Measurements from ENCODE around the gene DDX43. TPM values are rescaled to one million over a fixed set of nuclear protein-coding genes. Genes with fewer than 3 reads are reported as not detected.
A peak's percentile ranks its signal among the peaks of the same experiment; 100 is the strongest.
"Not testable (repeated sequence)": the region's sequence is repeated elsewhere in the genome, so short reads cannot be mapped to it uniquely, and the experiment has no call there.

The DDX43 gene
- polyA plus RNA-seq, 3 donors from 2014 or later, result 1.1 to 3.0 (median 2.9) TPM

DNA sequence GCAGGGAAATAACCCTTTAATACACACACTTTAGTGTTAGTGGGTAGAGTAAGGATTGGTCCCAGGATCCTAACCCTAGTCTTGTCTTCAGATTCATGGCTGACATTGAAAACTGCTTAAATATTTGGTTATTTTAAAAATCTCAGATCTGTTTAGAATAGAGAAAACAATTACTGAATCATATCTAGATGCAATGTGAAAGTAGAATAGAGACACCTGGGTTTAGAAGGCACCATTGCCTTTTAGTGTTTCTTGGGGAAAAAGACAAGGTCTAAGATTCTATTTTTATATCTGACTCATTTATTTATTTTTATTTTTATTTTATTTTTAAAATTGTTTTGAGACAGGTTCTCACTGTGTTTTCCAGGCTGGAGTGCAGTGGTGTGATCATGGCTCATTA lies 6.0 kb downstream of the DDX43 start:
- no peak overlapping the region for H3K4me3 Mint-ChIP-seq
- DNase-seq, result no peak
- peaks cover 0 to 1% (median 0%) of the 10 kb centered on the region in 3 donors for H3K27me3 Mint-ChIP-seq (ENCODE audit: low read depth in 3 of 3)
- no peaks in the 10 kb centered on the region for H3K4me1 Mint-ChIP-seq
- no peak overlapping the region for H3K27ac Mint-ChIP-seq
- no peaks in the 10 kb centered on the region for H3K36me3 Mint-ChIP-seq
- H3K9me3 Mint-ChIP-seq, result no peaks in the 10 kb centered on the region

DNA sequence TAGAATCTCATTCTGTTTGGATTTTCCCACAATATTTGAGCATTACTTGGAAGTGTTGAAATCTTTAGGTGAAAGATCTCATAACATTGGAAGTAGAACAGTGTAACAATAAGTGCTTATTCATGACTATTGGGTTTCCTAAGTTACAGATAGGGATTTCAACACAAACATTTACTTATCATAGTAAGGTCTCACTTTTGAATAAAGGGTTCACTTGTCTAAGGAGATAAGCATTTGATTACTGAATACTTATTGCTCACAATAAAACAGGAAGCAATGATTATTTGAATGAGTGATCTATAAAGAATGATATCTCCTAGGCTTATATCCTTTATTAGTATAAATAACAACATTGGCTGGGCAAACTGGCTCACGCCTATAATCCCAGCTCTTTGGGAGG lies 14.8 kb downstream of the DDX43 start:
- DNase-seq, result no peak
- Mint-ChIP-seq H3K4me1 (no peaks in the 10 kb centered on the region), H3K36me3 (peaks cover 0 to 9% (median 9%) of the 10 kb centered on the region in 3 donors), H3K9me3 (no peaks in the 10 kb centered on the region), H3K27ac (no peak overlapping the region), H3K27me3 (ENCODE audit: low read depth in 3 of 3) (no peaks in the 10 kb centered on the region), H3K4me3 (no peak overlapping the region)

DNA sequence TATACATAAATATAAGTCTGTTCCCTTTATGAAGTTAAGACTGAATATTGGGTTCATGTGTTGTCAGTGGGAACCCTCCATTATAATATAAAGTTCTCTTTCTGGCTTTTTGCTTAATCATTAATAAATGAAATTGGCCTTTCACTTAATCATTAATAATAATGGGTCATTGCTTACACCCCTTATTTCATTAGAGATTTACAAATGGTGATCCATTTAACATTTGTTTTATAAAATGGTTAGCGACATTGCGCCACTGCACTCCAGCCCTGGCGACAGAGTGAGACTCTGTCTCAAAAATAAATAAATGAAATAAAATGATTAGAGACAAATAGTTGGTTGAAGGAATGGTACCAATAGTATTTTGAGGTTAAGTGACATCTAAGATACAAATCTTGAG lies 18.5 kb downstream of the DDX43 start:
- no peak overlapping the region for H3K27ac Mint-ChIP-seq
- H3K4me1 Mint-ChIP-seq, result peaks cover 4 to 5% of the 10 kb centered on the region in 2 donors
- peaks cover 0 to 1% (median 0%) of the 10 kb centered on the region in 3 donors for H3K27me3 Mint-ChIP-seq (ENCODE audit: low read depth in 3 of 3)
- no peaks in the 10 kb centered on the region for H3K9me3 Mint-ChIP-seq
- H3K36me3 Mint-ChIP-seq, result peaks cover 11 to 25% (median 13%) of the 10 kb centered on the region in 3 donors
- DNase-seq, result no peak
- no peak overlapping the region for H3K4me3 Mint-ChIP-seq

DNA sequence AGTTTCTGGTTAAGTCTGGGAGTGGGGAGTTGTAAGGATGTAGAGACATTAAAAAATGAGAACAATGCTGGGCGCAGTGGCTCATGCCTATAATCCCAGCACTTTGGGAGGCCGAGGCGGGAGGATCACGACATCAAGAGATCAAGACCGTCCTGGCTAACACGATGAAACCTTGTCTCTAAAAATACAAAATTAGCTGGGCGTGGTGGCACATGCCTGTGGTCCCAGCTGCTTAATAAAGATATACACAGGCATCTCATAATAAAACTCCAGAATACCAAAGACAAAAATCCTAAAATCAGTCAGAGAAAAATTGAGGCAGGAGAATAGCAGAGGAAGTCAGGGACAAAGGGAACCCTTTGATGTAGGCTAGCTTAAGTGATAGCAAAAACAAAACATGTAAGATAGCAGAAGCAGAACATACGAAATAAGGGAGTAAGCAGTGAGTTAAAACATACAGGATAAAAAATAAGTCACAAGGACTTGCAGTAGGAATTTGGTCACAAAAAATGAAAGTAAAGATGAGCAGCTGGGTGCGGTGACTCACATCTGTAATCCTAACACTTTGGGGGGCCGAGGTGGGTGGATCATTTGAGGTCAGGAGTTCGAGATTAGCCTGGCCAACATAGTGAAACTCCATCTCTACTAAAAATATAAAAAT lies 23.6 kb downstream of the DDX43 start:
- peaks cover 11 to 31% (median 23%) of the 10 kb centered on the region in 3 donors for H3K36me3 Mint-ChIP-seq
- no peaks in the 10 kb centered on the region for H3K9me3 Mint-ChIP-seq
- DNase-seq, result peak in 2 of 3 donors; percentile 8 to 9
- H3K4me1 Mint-ChIP-seq, result peaks cover 31 to 33% of the 10 kb centered on the region in 2 donors
- peak overlapping the region in 4 of 5 donors; percentile 6 to 70 (median 54) for H3K4me3 Mint-ChIP-seq
- H3K27me3 Mint-ChIP-seq (ENCODE audit: low read depth in 3 of 3), result peaks cover 5 to 12% (median 7%) of the 10 kb centered on the region in 3 donors
- H3K27ac Mint-ChIP-seq, result peak overlapping the region; percentile 14 to 92 (median 52)

DNA sequence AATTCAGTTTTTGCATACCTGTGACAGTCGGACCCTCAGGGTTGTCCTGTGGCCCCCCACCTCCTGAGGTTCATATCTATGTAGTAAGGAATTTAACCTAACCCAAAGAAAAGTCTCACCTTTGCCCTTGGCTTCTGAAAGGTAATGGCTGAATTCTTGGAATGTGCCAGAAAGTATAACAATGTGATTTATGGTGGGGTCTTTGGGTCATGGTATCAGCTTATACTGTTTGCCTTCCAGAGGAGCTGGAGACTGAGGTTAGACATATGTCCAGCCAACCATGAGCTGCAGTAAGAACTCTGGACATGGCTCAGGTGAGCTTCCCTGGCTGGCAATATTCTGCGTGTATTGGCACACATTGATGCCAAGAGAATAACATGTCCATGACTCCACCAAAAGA lies 26.9 kb downstream of the DDX43 start:
- Mint-ChIP-seq H3K4me1 (peaks cover 34 to 39% of the 10 kb centered on the region in 2 donors), H3K36me3 (peaks cover 8 to 28% (median 25%) of the 10 kb centered on the region in 3 donors), H3K27ac (peak overlapping the region; percentile 98 to 100 (median 99)), H3K4me3 (peak overlapping the region in 4 of 5 donors; percentile 70 to 81 (median 79)), H3K9me3 (no peaks in the 10 kb centered on the region), H3K27me3 (ENCODE audit: low read depth in 3 of 3) (peaks cover 7 to 17% (median 7%) of the 10 kb centered on the region in 3 donors)
- DNase-seq, result no peak

DNA sequence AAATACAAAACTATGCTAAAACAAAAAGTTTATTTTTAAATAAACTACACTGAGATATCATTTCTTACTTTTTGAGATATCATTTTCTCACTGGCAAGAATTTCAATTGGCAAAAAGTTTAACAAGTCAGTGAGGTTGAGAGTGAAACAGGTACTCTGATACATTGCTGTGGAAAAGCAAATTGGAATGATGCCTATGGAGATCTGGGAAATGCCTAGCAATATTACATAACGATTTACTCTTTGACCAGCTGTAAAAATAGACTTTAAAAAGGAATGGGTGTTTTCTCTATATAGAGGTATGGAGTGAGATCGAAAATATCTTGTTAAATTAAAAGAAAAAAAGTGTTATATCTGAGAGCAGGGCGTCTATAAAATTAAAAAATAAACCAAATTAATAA lies 40.6 kb downstream of the DDX43 start:
- Mint-ChIP-seq H3K4me1 (peaks cover 3 to 13% of the 10 kb centered on the region in 2 donors), H3K9me3 (no peaks in the 10 kb centered on the region), H3K4me3 (no peak overlapping the region), H3K27ac (peak overlapping the region in 2 of 6 donors; percentile 13 to 28), H3K36me3 (peaks cover 12 to 20% (median 20%) of the 10 kb centered on the region in 3 donors), H3K27me3 (ENCODE audit: low read depth in 3 of 3) (no peaks in the 10 kb centered on the region)
- DNase-seq, result no peak

DNA sequence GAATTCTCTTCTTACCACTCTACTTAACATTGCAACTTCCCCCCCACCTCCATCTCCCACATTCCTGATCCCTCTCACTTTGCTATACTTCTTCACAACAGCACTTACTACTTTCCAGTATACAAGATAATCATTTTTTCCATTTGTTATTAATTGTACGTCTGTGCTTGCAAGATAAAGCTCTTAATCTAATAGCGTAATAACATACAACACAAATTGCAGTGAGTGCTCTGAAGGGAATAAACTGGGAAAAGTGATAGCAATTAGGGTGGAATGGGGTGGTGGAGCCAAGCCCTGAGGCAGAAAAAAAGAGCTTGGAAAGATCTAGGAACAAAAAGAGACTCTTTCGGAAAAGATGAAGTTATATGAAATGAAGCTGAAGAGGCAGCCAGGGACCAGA lies 48.9 kb downstream of the DDX43 start:
- H3K27ac Mint-ChIP-seq, result peak overlapping the region in 2 of 6 donors; percentile 32 to 48
- no peak overlapping the region for H3K4me3 Mint-ChIP-seq
- no peaks in the 10 kb centered on the region for H3K9me3 Mint-ChIP-seq
- peaks cover 0 to 2% (median 1%) of the 10 kb centered on the region in 3 donors for H3K27me3 Mint-ChIP-seq (ENCODE audit: low read depth in 3 of 3)
- peaks cover 17 to 33% of the 10 kb centered on the region in 2 donors for H3K4me1 Mint-ChIP-seq
- H3K36me3 Mint-ChIP-seq, result peaks cover 17 to 26% (median 23%) of the 10 kb centered on the region in 3 donors
- no peak for DNase-seq

DNA sequence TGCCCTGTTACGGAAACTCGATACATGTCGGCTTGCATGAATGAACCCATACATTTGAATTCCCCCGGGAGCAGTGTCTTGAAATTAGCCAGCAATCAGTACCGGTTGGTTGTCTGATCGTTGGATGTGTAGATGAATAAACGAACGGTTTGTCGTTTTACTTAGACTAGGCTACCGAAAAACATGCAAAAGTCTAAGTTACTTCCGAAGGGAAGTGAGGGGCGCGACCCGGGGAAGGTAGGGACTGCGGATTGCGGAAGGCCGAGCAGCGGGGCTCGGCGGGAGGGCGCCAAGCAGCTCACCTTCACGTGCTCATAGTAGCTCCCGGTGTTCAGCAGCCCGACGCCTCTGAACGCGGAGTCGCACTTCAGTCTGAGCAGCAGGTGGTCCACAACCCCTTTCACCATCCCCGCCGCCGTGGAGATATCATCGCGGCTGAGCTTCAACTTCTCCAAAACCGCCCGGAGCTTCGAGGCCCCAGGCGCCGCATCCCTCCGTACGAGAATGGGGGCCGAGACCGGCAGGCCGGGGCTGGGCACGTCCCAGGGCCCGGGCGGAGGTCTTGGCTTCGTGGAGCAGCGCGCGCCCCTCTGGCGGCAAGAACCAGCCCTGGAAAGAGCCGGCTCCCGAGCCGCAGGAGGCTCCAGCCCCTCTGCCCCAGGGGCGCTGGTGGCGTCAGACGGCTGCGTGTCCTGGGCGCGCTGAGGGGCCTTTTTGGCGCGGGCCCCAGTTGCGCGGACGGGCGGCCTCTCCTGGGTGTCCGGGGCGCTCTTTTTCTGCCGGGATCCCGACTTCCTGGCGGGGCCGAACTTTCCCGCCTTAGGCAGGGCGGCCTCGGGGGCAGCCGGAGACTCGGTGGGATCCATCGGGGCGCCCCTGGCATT lies 56.8 kb downstream of the DDX43 start:
- DNase-seq, result peak; percentile 42 to 48 (median 43)
- peak overlapping the region; percentile 84 to 92 (median 88) for H3K27ac Mint-ChIP-seq
- peaks cover 33 to 35% of the 10 kb centered on the region in 2 donors for H3K4me1 Mint-ChIP-seq
- H3K9me3 Mint-ChIP-seq, result no peaks in the 10 kb centered on the region
- peak overlapping the region; percentile 90 to 96 (median 92) for H3K4me3 Mint-ChIP-seq
- peaks cover 0 to 5% (median 5%) of the 10 kb centered on the region in 3 donors for H3K27me3 Mint-ChIP-seq (ENCODE audit: low read depth in 3 of 3)
- no peaks in the 10 kb centered on the region for H3K36me3 Mint-ChIP-seq

DNA sequence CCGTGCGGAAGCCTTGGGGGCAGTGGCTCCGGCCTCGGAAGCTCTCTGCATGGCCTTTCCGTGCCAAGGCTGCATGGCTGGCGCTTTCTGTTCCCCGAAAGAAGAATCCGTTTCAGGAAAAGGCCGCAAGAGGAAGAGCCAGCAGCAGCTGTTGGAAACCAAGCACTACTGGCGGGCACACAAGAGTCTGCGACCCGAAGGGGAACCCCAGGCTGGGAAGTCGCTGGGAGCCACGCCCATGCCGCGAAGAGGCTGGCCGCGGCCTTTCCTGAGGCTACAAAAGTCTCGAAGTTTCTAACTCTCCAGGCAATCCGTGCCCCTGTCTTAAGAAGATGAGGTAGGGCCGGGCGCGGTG lies 57.5 kb downstream of the DDX43 start, which contains the start of gene CGAS:
CGAS (minus strand) TSS at position 191 of the 355 bp plus-strand sequence; CDS start at position 75, 116 bp downstream.
- H3K27me3 Mint-ChIP-seq (ENCODE audit: low read depth in 3 of 3), result peaks cover 0 to 5% (median 5%) of the 10 kb centered on the region in 3 donors
- H3K4me1 Mint-ChIP-seq, result peaks cover 33 to 35% of the 10 kb centered on the region in 2 donors
- no peaks in the 10 kb centered on the region for H3K9me3 Mint-ChIP-seq
- peak; percentile 64 to 68 (median 65) for DNase-seq
- peak within 1 kb of the TSS; percentile 90 to 96 (median 92) for H3K4me3 Mint-ChIP-seq
- H3K27ac Mint-ChIP-seq, result peak within 1 kb of the TSS; percentile 84 to 92 (median 88)
- H3K36me3 Mint-ChIP-seq, result no peaks in the 10 kb centered on the region

DNA sequence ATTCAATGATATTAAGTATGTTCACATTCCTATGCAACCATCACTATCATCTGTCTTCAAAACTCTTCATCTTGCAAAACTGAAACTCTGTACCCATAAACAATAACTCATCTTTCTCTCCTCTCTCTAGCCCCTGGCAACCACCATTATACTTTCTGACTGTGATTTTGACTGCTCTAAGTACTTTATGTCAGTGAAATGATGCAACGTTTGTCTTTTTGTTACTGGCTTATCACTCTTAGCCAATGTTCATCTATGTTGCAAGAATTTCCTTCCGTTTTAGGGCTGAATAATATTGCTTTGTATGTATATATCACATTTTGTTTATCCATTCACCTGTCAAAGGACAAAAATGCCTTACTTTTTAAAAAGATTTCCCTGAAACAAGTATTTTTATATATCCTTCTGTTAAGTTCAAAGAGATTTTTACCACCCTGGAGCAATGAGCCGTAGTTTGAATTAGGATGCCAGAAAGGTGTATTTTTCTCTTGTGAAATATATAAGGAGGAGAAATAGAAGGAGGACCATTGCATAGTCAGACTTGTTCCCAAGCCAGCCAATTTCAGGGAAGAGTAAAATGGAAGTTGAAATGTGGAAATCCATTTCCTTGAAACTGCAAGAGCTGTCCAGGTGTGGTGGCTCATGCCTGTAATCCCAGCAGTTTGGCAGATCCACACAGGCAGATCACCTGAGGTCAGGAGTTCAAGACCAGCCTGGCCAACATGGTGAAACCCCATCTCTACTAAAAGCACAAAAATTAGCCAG lies 61.4 kb downstream of the DDX43 start:
- DNase-seq, result no peak
- Mint-ChIP-seq H3K4me1 (peaks cover 14 to 18% of the 10 kb centered on the region in 2 donors), H3K27ac (no peak overlapping the region), H3K36me3 (no peaks in the 10 kb centered on the region), H3K27me3 (ENCODE audit: low read depth in 3 of 3) (peaks cover 0 to 4% (median 2%) of the 10 kb centered on the region in 3 donors), H3K9me3 (no peaks in the 10 kb centered on the region), H3K4me3 (no peak overlapping the region)

DNA sequence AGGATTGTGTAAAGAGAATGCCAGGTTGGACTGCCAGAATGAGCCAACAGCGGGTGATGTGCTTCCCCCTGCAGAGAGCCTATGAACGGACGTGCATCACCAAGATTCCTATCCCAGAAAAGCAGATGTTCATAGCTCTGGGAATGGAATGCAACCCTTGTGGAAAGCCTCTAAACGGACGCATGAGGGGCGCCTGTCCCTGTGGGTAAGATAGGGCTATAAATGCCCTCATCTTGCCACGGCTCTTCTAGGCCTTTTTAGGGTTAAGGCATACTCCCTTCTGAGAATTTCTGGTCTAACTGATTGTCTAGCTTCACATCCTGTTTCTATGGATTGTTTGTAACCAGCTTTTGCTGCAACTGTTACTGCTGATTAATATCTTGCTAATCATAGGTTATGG lies 64.8 kb downstream of the DDX43 start:
- H3K27ac Mint-ChIP-seq, result peak overlapping the region in 4 of 6 donors; percentile 16 to 92 (median 77)
- H3K9me3 Mint-ChIP-seq, H3K36me3 Mint-ChIP-seq, DNase-seq: not testable (repeated sequence)
- peak overlapping the region in 4 of 5 donors; percentile 29 to 100 (median 40) for H3K4me3 Mint-ChIP-seq
- H3K4me1 Mint-ChIP-seq, result peaks cover 31 to 36% of the 10 kb centered on the region in 2 donors
- peaks cover 9 to 14% (median 10%) of the 10 kb centered on the region in 3 donors for H3K27me3 Mint-ChIP-seq (ENCODE audit: low read depth in 3 of 3)

DNA sequence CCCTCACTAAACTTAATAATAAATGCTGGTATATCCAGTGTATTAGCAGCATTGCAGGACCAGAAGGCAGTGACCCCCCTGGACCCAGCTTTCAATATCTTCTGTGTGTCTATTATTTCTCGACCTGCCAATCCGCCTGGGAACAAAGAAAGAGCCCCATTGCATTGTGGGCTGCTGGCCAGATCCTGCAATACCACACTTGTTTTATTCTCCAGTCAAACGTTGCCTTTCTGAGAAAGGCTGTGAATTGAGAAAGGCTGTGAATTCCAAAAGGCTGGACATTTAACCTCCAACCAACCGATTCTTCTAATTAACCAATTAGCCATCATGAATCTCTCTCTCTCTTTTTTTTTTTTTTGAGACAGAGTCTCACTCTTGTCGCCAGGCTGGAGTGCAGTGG lies 65.4 kb downstream of the DDX43 start:
- Mint-ChIP-seq H3K27ac (peak overlapping the region in 5 of 6 donors; percentile 62 to 92 (median 79)), H3K9me3 (no peaks in the 10 kb centered on the region), H3K36me3 (no peaks in the 10 kb centered on the region), H3K27me3 (ENCODE audit: low read depth in 3 of 3) (peaks cover 9 to 14% (median 10%) of the 10 kb centered on the region in 3 donors), H3K4me1 (peaks cover 31 to 39% of the 10 kb centered on the region in 2 donors), H3K4me3 (peak overlapping the region; percentile 30 to 100 (median 59))
- DNase-seq, result no peak
